H9 (cell line): Measurements from ENCODE around the gene NKD2. TPM values are rescaled to one million over a fixed set of nuclear protein-coding genes. Genes with fewer than 3 reads are reported as not detected.

Experiments
- DNase-seq: peaks from one replicate; pipeline ENCODE4 v3.0.0-alpha.2; 2017
- H2AFZ ChIP-seq: one replicate; pipeline ENCODE4 v1.6.1; 2013; ENCODE audit warnings: mild to moderate bottlenecking, low read length, control low read depth, moderate library complexity
- H2AK5ac ChIP-seq: 2 replicates; pipeline ENCODE4 v1.6.1; 2013; ENCODE audit warnings: low read length, control low read depth, mixed read lengths; ENCODE audit not compliant: insufficient read length
- H2BK120ac ChIP-seq: one replicate; pipeline ENCODE4 v1.6.1; 2013; ENCODE audit warnings: low read depth, mild to moderate bottlenecking, low read length, control low read depth, inconsistent platforms; ENCODE audit not compliant: poor library complexity, severe bottlenecking
- H2BK12ac ChIP-seq: 2 replicates; pipeline ENCODE4 v1.6.1; 2013; ENCODE audit warnings: low read length, control low read depth, mixed read lengths, low read depth; ENCODE audit not compliant: insufficient read length
- H2BK15ac ChIP-seq: 2 replicates; pipeline ENCODE4 v1.6.1; 2013; ENCODE audit warnings: low read depth, low read length, control low read depth
- H2BK20ac ChIP-seq: one replicate; pipeline ENCODE4 v1.6.1; 2013; ENCODE audit warnings: low read depth, mild to moderate bottlenecking, low read length, control low read depth, inconsistent platforms; ENCODE audit not compliant: poor library complexity, severe bottlenecking
- H2BK5ac ChIP-seq: 2 replicates; pipeline ENCODE4 v1.6.1; 2013; ENCODE audit warnings: low read length, control low read depth, mixed read lengths; ENCODE audit not compliant: insufficient read length
- H3K14ac ChIP-seq: 2 replicates; pipeline ENCODE4 v1.6.1; 2013; ENCODE audit warnings: low read length, control low read depth; ENCODE audit not compliant: insufficient read depth
- H3K18ac ChIP-seq: 2 replicates; pipeline ENCODE4 v1.6.1; 2013; ENCODE audit warnings: low read depth, mild to moderate bottlenecking, mixed read lengths, low read length, control low read depth; ENCODE audit not compliant: insufficient read length
- H3K23ac ChIP-seq: 2 replicates; pipeline ENCODE4 v1.6.1; 2013; ENCODE audit warnings: low read length, control low read depth, mixed read lengths, low read depth; ENCODE audit not compliant: insufficient read length
- H3K23me2 ChIP-seq: 2 replicates; pipeline ENCODE4 v1.6.1; 2013; ENCODE audit warnings: low read depth, mild to moderate bottlenecking, mixed read lengths, low read length, control low read depth; ENCODE audit not compliant: insufficient read length, poor library complexity, severe bottlenecking
- H3K27ac ChIP-seq: 2 replicates; pipeline ENCODE4 v1.5.1; 2013; ENCODE audit warnings: low read length, control low read depth, mixed read lengths, low read depth; ENCODE audit not compliant: insufficient read length
- H3K27me3 ChIP-seq: 2 replicates; pipeline ENCODE4 v1.6.1; 2013; ENCODE audit warnings: low read length, control low read depth, inconsistent platforms; ENCODE audit not compliant: insufficient read depth
- H3K4ac ChIP-seq: 2 replicates; pipeline ENCODE4 v1.6.1; 2013; ENCODE audit warnings: low read depth, mild to moderate bottlenecking, control low read depth, inconsistent platforms, low read length, moderate library complexity
- H3K4me1 ChIP-seq: 2 replicates; pipeline ENCODE4 v1.6.1; 2013; ENCODE audit warnings: low read length, control low read depth, inconsistent platforms; ENCODE audit not compliant: insufficient read depth
- H3K4me2 ChIP-seq: 2 replicates; pipeline ENCODE4 v1.6.1; 2013; ENCODE audit warnings: low read length, control low read depth, mixed read lengths; ENCODE audit not compliant: insufficient read length, insufficient read depth
- H3K56ac ChIP-seq: 2 replicates; pipeline ENCODE4 v1.6.1; 2013; ENCODE audit warnings: low read depth, mild to moderate bottlenecking, mixed read lengths, low read length, control low read depth; ENCODE audit not compliant: insufficient read length
- H3K79me1 ChIP-seq: 2 replicates; pipeline ENCODE4 v1.6.1; 2013; ENCODE audit warnings: low read depth, mild to moderate bottlenecking, moderate library complexity, low read length, control low read depth, inconsistent platforms; ENCODE audit not compliant: insufficient read depth, poor library complexity, severe bottlenecking
- H3K79me2 ChIP-seq: 2 replicates; pipeline ENCODE4 v1.6.1; 2013; ENCODE audit warnings: low read length, control low read depth, inconsistent platforms; ENCODE audit not compliant: insufficient read depth
- H3K9ac ChIP-seq: 2 replicates; pipeline ENCODE4 v1.6.1; 2013; ENCODE audit warnings: low read length, control low read depth, mixed read lengths; ENCODE audit not compliant: insufficient read length; ENCODE audit errors: extremely low read depth
- H3K9me3 ChIP-seq: one replicate; pipeline ENCODE4 v1.6.1; 2013; ENCODE audit warnings: low read depth, low read length, inconsistent platforms; ENCODE audit not compliant: control insufficient read depth
- H3T11ph ChIP-seq: one replicate; pipeline ENCODE4 v1.6.1; 2013; ENCODE audit warnings: mild to moderate bottlenecking, low read length, control low read depth, inconsistent platforms
- H4K20me1 ChIP-seq: one replicate; pipeline ENCODE4 v1.6.1; 2013; ENCODE audit not compliant: control insufficient read depth, insufficient read length, insufficient read depth
- H4K5ac ChIP-seq: 2 replicates; pipeline ENCODE4 v1.6.1; 2013; ENCODE audit warnings: low read depth, mild to moderate bottlenecking, mixed read lengths, low read length, control low read depth; ENCODE audit not compliant: insufficient read length
- H4K8ac ChIP-seq: replicated peaks from 2 replicates; pipeline ENCODE4 v1.6.1; 2013; ENCODE audit warnings: low read length, control low read depth, mixed read lengths, low read depth; ENCODE audit not compliant: insufficient read length
- H4K91ac ChIP-seq: 2 replicates; pipeline ENCODE4 v1.6.1; 2013; ENCODE audit warnings: low read depth, mild to moderate bottlenecking, moderate library complexity, mixed read lengths, low read length, control low read depth; ENCODE audit not compliant: insufficient read length
- H3K27ac Mint-ChIP-seq, 3 experiments: 2 replicates in 2 of 3; 3 replicates in 1 of 3; pipeline ENCODE4 v1.8.0; 2020 to 2021; ENCODE audit warnings: mixed read lengths in 3 of 3, mild to moderate bottlenecking in 1 of 3, moderate library complexity in 1 of 3
- H3K27me3 Mint-ChIP-seq: 2 replicates; pipeline ENCODE4 v1.8.0; 2021; ENCODE audit warnings: low read depth, mild to moderate bottlenecking, moderate library complexity, mixed read lengths
- H3K36me3 Mint-ChIP-seq, 3 experiments: 2 replicates in 2 of 3; 3 replicates in 1 of 3; pipeline ENCODE4 v1.8.0; 2020 to 2021; ENCODE audit warnings: low read depth in 3 of 3, mixed read lengths in 3 of 3; ENCODE audit not compliant: insufficient read depth in 1 of 3
- H3K4me1 Mint-ChIP-seq, 2 experiments: 2 replicates each; pipeline ENCODE4 v1.8.0; 2020; ENCODE audit warnings: mixed read lengths in 2 of 2
- H3K4me3 Mint-ChIP-seq, 2 experiments: 2 replicates in 1 of 2; 3 replicates in 1 of 2; pipeline ENCODE4 v1.8.0; 2020 to 2021; ENCODE audit warnings: mild to moderate bottlenecking in 2 of 2, mixed read lengths in 2 of 2, moderate library complexity in 1 of 2
- H3K9me3 Mint-ChIP-seq, 2 experiments: 2 replicates in 1 of 2; 3 replicates in 1 of 2; pipeline ENCODE4 v1.8.0; 2020; ENCODE audit warnings: mild to moderate bottlenecking in 2 of 2, mixed read lengths in 2 of 2, moderate library complexity in 1 of 2
- CTCF ChIP-seq: fragments of 200-600 bp; sonication (generic); conservative IDR thresholded peaks from 3 replicates; pipeline ENCODE4 v1.8.0; 2021; ENCODE audit warnings: antibody characterized with exemption, mild to moderate bottlenecking
- WGBS: extraction: QIAGEN DNeasy Blood & Tissue Kit; methylation state at CpG from one replicate; pipeline ENCODE4 v1.1.7; 2013; ENCODE audit warnings: missing lambda C conversion rate, low lambda C conversion rate, mixed read lengths; ENCODE audit not compliant: insufficient read length; ENCODE audit errors: extremely low coverage; 5-methylcytosine and 5-hydroxymethylcytosine counted together
- total RNA-seq: library from RNA; stranded (reverse); gene quantifications from 2 replicates; pipeline ENCODE4 v1.2.1, GENCODE V29; 2021

NKD2 gene
- total RNA-seq, 1 experiment from 2014 or later: 7.3 TPM

- H3K27ac ChIP-seq: no peak overlapping the region
- no peak overlapping the region for H4K8ac ChIP-seq
- H4K20me1 ChIP-seq: no peaks in the 10 kb centered on the region
- Mint-ChIP-seq H3K9me3 (no peaks in the 10 kb centered on the region), H3K4me1 (peaks cover 6 to 12% of the 10 kb centered on the region in 2 experiments; a peak in 3 of 4 replicates), H3K36me3 (peaks cover 0 to 8% (median 2%) of the 10 kb centered on the region in 3 experiments; a peak in 1 of 7 replicates), H3K27me3 (no peaks in the 10 kb centered on the region; the same call in 1 of the 2 replicates), H3K27ac (no peak overlapping the region; a peak in 1 of 7 replicates), H3K4me3 (no peak overlapping the region)
- no peak overlapping the region; the same call in 1 of the 2 replicates for H3K14ac ChIP-seq
- no peak overlapping the region for H4K5ac ChIP-seq
- H3K18ac ChIP-seq: no peak overlapping the region
- no peaks in the 10 kb centered on the region for H3K23me2 ChIP-seq
- no peak overlapping the region for H2BK120ac ChIP-seq
- H2BK15ac ChIP-seq: no peak overlapping the region
- no peaks in the 10 kb centered on the region for H3K79me2 ChIP-seq
- no peak overlapping the region for H2BK20ac ChIP-seq
- no peak overlapping the region for H3K4ac ChIP-seq
- H3K9me3 ChIP-seq: no peaks in the 10 kb centered on the region
- H3K4me1 ChIP-seq: no peaks in the 10 kb centered on the region
- H3K4me2 ChIP-seq: no peak overlapping the region
- no peak overlapping the region for H2BK12ac ChIP-seq
- H3K56ac ChIP-seq: no peak overlapping the region
- WGBS: no CpG with 5 or more reads among the region's 17 CpGs
- H3K23ac ChIP-seq: no peak overlapping the region
- no peak overlapping the region for H3K9ac ChIP-seq
- no peak overlapping the region for H2AFZ ChIP-seq
- no peaks in the 10 kb centered on the region for H3K79me1 ChIP-seq
- DNase-seq: no peak
- H4K91ac ChIP-seq: no peak overlapping the region
- no peak for TF ChIP-seq CTCF
- H2BK5ac ChIP-seq: no peak overlapping the region
- H2AK5ac ChIP-seq: no peak overlapping the region
- no peaks in the 10 kb centered on the region for H3K27me3 ChIP-seq
- no peak overlapping the region for H3T11ph ChIP-seq
These were observed 25.9 kb downstream of the NKD2 start for GRCh38 chr5:1034421-1034905.
